ENCODE measurements around the gene MGA. TPM values are rescaled to one million over a fixed set of nuclear protein-coding genes. Genes with fewer than 3 reads are reported as not detected.

Gene MGA
- polyA plus RNA-seq, 1 donor from 2014 or later: 17.8 TPM

Other genes starting within 250 kb of the MGA start
- 39.2 TPM for gene RTF1, start 243.3 kb upstream of the MGA start, polyA plus RNA-seq
- gene ITPKA, start 166.5 kb upstream of the MGA start, polyA plus RNA-seq: not detected
- gene LTK, start 146.6 kb upstream of the MGA start, polyA plus RNA-seq: 2.0 TPM
- 15.3 TPM for gene RPAP1, start 116.1 kb upstream of the MGA start, polyA plus RNA-seq
- gene TYRO3, start 101.2 kb upstream of the MGA start, polyA plus RNA-seq: not detected
- 2.7 TPM for gene MAPKBP1, start 114.1 kb downstream of the MGA start, polyA plus RNA-seq
- 15.6 TPM for gene JMJD7, start 167.7 kb downstream of the MGA start, polyA plus RNA-seq
- 1.3 TPM for gene PLA2G4B, start 178.4 kb downstream of the MGA start, polyA plus RNA-seq
- gene SPTBN5, start 233.6 kb downstream of the MGA start, polyA plus RNA-seq: not detected